GM18519 (cell line): Measurements from ENCODE around the gene PREP.
"Not testable (repeated sequence)": the region's sequence is repeated elsewhere in the genome, so short reads cannot be mapped to it uniquely, and the experiment has no call there.

Source experiments
- ATAC-seq: cut with Tn5 transposase; IDR thresholded peaks from one replicate; pipeline ENCODE4 v1.9.1; 2021; ENCODE audit warnings: mild to moderate bottlenecking, moderate library complexity; ENCODE audit not compliant: unreplicated experiment, low FRiP score

Gene PREP

DNA sequence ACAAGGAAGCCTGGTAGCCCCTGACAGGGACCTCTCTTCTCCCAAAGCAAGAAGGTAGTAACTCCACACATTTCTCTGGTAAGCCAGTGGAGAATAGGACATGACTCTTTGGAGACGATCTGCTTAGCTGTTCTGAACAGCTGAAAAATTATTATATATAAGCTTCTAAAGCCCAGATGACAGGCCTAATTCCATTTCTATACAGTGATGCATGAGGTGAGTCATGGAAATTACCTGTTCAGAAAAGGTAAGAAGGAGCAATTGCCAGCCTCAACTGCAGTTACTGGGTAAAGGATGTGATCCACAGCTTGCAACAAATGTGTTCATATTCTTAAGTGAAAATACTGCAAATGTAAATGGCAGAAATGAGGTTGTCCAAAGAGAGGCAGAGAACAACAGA is 54.0 kb downstream of the PREP start:
- no peak for ATAC-seq

DNA sequence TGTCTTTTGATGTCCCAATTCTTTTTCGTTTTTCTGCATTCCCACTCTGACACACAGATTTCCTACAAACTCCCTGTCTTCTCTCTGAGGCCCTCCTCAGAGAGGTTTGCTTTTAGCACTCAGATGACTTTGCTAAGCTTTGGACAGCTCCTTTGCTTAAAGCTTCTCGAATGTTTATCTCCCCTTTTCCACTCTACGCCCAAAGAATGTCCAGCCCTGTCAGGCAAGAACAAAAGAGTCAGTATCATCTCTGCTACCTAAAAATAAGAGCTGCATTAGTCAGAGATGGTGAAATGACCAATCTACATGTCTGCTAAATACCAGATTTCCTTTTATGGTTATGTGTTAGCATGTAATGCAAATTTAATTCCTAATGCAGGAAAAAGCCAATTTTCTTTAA is 56.8 kb downstream of the PREP start:
- ATAC-seq = no peak

DNA sequence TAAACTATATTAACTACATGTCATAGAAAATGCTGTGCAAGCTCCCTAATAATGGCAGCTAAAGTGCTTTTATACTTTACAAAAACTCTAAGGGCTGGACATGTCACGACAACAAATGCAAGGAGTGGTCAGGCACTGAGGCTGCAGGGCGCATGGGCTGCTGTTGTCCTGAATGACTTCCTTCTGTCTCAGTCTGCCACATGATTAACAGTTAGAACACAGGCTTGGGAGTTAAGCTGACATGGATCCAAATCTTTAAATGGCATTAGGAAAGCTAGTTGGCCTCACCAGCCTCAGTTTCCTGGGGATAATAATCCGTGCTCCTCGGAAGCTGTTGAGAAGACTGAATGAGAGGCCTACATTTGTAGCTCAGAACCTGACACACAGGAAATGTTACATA is 57.4 kb downstream of the PREP start:
- ATAC-seq = no peak

DNA sequence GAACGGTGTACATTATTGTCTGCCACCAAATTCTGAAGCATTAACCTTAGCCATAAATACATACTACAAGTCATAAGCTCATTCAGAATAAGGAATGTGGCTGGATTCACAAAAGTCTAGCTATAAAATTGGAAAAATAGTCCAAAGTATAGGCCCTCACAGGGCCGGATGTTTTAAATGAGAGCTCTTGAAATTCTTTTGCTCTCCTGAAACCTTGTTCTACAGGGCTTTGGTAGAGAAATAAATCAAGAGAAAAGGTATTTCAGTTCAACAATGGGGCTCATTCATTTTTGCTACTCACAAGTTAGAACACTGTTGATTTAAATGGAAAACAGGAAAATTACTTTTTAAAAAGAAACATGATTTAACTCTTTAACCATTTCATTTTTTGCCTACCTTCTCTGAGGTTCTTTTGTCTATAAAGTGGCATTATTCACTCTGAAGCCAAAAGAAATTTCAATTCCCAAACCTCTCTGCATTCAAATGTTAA is 58.0 kb downstream of the PREP start:
- ATAC-seq = no peak

DNA sequence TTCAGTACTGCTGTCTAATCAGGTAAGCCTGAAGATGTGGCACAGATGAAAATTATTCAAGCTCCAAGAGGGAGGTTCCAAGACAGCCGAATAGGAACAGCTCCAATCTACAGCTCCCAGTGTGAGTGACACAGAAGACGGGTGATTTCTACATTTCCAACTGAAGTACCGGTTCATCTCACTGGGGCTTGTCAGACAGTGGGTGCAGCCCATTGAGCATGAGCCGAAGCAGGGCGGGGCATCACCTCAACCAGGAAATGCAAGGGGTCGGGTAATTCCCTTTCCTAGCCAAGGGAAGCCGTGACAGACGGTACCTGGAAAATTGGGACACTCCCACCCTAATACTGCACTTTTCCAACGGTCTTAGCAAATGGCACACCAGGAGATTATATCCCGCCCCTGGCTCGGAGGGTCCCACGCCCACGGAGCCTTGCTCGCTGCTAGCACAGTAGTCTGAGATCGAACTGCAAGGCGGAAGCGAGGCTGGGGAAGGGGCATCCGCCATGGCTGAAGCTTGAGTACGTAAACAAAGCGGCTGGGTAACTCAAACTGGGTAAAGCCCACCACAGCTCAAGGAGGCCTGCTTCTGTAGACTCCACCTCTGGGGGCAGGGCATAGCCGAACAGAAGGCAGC is 64.4 kb downstream of the PREP start:
- ATAC-seq = not testable (repeated sequence)

DNA sequence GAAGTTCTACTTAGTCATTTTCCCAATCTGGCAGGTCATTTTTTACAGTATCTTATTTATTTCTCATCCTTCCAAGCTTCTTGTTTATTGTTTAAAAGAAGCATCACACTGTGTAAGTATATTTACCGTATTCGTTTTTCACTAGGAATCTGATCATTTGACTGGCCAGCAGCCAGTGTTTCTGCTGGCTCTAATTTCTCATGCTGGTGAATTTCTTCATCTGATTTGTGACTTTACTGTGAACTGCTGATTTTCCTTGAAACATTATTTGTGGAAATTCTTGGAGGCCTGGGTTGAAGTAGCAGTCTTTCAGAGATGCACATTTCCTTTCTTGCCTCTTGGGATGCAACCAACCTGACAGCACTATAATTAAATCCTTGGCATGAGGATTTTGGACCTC is 65.9 kb downstream of the PREP start:
- ATAC-seq = no peak

DNA sequence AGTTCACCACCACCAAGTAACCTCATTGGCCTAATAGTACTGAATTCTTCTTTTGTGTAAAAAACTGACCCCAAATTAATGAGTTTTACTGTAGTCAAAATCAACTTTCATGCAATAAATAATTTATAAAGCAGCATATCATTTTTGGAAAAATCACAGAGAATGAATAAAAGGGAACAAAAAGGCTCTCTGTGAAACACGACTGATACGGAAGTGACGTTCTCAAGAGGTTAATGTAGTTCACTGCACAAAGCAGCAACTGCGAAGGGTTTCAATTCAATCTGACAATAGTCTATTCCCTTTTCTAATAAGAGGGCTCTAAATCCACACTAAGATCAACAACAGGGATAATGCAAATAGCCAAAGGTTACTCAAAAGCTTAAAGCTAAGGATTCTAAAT is 70.3 kb downstream of the PREP start:
- no peak for ATAC-seq

DNA sequence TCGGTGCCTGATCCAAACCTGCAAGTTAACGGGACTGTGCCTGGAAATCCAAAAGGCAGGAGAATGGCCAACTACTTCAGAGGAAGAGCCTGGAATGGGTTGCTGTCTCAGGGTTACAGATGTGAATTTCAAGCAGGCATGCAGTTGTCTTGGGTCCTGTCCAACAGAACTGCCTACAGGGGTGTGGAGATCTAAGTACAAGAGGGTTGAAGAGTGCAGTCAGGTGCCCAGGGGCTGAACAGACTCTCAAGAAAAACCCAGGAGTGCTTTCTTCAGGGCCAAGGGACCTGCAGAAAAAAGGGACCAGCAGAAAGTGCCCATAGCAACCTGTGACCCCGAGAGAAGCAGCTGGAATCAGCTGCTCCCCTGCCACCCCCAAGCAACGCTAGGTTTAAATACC is 71.0 kb downstream of the PREP start:
- no peak for ATAC-seq

DNA sequence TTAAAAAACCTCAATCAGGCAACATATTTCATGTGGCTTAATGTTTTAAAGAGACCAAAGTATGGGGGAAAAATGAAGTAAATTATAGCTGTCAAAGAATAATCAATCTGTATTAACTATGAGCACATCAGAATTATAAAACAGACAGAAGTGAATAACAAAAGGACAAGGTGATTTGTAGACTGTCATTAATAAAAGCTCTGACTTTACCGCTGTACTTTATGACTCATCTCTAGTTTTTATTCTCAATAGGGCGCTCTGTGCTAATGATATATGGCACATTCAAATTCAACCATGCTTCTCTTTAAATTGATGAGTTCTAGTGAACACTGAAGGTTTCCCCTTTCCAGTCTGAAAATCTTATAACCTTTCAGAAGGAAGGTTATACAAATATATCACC is 72.0 kb downstream of the PREP start:
- ATAC-seq = no peak

DNA sequence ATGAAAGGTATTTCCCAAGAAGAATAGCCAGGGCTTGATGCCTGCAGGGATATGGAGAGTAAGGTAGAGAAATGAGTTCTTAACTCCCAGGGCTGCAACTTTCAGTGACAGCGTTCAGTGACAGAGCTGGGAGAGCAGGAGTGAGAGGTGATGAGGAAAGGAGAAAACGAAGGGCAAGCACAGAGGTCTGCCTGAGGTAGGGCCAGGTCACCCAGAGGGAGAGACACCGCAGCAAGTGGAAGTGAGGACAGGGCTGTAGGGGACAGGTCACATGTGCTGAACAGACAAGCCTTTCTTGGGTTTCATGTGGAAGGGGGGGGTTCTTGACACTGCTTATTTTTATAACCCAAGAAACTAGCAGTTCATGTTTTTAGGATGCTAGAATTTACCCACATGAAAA is 72.5 kb downstream of the PREP start:
- ATAC-seq = no peak

DNA sequence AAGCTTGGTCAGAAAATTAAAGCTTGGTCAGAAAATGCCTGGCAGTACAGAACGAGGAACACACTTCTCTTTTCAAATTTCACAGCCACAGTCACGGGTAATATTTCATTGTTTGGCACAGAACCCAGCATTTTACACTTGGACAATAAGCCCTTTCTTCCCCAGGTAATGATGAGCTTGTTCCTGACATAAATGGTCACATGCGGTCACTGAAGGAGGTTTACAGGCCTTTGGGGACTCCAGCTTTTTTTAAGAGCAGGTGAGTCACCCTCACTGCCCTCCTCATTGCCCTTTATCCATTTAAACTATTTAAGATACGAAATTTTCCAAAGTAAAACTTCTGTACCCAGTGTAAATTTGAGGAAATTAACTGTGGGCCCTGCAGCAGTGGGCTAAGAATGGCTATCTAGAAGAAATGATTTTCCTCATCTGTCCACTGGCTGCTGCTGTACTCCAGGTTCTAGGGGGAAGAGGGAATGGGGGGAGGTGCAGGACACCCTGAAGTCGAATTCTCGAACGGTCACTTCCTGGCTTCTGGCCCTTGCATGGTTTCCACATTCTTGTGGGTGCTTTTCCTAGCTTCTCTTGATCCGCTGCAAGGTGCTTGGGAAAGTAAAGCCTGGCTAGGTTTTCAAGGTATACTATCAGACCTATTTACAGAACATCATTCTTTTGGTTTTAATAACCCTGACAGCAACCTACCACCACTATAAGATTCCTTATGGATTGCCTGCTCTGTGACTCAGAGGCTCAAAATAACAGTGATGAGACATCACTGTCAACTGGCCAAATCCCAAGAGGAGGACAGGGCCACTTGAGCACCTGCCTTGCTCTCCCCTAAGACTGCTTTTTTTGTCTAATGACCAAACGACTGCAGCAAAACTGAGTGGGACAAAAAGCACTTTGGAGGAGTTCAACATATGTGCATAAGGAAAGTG is 75.8 kb downstream of the PREP start:
- no peak for ATAC-seq

DNA sequence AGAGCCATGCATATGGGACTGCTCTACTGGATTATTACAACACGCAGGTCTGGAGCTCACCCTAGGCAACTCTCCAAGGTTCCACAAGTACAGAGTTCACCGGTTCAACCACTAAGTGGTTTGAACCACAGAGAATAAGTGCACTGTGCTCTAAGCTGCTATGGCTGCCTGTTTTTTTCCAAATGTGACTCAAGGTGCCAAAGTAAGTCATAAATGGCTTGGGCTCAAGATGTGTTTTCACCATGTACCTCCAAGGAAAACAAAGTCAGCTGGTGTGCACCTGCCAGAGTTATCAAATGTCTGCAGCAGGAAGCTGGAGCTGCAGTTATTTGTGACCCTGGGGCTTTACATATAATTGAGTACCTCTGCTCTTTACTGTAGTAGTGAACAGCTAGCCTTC is 76.7 kb downstream of the PREP start:
- no peak for ATAC-seq

DNA sequence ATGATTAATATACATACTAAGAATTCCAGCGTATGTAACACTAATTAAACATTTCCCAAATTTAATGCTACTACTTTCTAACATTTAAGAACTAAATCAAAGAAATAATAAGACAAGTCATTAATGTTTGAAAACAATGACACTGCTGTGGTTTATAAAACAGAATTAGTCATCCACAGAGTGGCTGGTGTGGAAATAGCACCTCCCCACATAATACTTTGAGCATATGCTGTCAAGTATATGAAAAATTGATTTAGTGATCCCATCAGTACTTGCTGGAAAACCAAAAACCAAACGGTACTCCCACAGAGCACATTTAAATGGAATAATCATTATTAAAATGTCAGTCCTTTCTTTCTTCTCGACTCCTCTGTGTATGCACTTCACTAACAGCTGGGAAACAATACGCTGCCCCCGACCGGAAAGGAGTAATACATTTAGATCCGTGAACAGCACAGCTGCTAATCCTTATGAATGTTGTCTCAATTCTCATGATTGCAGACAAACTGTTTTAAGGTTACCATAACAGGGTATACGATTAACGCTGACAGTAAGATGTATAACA is 78.4 kb downstream of the PREP start:
- no peak for ATAC-seq

DNA sequence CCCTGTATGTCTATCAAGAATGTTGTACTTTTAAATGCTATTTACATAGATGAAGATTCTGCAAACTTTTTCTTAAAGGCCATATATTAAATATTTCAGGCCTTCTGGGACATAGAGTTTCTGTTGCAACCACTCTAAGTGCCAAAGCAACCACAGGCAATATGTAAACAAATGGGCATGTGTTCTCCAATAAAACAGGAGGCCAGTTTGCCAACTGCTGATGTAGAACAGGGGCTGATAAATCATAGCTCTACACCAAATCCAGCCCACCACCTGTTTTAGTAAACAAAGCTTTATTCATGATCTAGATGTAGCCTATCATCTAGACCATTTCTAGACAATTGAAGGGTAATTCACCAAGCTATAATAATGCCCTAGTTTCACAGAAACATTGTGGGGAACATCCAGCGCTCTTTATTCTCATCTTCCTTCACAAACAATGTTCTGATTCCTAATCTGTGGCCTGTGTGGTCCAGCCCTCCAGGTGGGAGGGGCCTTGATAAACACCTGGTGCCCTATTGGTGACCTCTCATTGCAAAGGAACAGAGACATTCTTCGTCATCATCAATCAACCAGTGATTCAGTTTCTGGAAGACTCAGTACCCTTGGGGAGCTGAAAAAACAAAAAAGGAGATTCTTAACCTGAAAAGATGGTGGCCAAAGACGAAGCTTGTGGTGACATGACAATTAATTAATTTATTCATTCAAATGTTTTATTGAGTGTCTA is 80.2 kb downstream of the PREP start:
- ATAC-seq = no peak

DNA sequence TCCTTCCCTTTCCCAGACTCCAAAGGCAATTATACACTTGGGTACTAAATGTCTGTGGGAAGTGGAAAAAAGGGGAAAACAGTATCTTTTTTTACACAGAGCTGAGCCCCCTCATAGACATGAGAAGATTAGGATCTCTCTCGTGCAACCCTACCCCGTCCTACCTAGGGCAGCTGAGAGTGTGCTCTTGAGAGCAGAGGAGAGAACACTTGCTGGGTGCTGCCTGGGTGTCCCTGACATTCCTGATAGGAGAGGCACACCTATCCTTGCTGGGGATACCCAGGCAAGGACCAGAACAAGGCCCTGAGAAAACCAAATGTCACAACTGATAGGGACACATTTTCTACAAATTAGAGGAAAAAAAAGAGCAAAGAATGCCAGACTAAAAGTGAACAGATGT is 81.2 kb downstream of the PREP start:
- ATAC-seq = no peak

DNA sequence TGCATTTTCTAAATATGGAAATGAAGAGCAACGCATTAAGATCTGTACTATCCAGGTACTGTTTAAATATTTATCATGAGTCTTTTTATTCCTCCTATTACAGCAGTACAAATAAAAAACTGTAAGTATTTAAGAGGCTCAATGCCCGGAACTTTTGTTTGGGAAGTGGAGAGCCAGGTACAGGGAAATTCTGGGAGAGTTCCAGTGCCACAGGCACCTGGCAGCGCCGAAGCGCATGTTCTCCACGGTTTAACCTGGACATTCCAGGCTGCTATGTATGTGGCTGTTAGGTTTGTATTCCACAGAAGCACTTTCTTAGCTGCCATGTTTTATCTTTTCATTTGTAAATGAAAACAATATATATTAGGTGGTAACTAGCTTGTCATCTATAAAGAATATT is 81.7 kb downstream of the PREP start:
- no peak for ATAC-seq

DNA sequence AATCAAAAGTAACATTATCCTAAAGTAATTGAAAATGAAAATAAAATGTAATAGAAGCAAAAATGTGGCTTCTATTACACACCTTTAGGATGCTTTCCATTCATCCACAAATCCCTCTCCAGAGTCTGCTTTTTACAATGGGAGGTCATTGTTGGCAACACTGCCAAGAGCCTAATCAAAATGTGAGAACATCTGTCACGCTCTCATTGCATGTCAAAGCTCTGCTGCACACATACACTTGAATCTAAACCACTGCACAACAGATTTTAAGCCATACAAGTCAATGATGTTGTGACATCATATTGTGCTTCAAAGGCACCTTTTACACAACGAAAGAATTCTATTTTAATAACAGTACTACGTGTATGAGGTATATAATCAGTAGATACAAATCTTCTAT is 82.1 kb downstream of the PREP start:
- ATAC-seq = no peak

DNA sequence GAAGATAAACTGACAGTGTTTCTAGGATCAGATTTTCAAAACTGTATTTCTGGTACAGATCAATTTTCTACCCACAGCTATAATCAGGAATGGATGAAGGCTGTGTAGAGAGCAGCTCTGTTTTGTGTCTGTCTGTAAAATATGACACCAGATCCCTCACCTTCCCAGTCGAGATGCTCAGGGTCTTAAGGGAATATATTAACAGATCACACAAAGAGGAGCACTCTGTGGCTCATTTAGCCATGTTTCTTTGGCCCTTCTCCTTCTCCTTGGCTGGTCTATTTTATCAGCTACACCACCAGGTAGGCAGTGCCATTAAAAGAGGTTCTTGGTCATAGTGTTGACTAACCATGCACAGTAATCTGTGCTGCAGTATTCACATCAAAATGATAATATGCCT is 82.6 kb downstream of the PREP start:
- no peak for ATAC-seq

DNA sequence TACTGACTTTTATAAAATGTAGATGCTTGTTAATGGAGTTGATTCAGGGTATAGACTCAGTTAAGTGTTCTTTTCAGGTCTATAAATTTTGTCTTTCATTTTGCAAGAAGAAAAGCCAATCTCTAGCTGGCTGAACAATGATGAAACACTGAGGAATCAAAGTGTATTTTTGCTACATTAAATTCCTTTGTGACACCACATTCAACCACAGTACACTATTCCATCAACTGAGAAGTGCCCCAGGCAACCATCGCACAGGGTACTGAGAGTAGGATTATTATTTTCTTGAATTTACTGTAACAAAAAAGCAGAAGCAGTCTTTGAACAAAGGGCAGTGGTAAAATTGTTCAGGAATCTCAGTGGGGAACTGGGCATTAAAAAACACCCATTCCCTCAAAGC is 83.6 kb downstream of the PREP start:
- ATAC-seq = no peak

DNA sequence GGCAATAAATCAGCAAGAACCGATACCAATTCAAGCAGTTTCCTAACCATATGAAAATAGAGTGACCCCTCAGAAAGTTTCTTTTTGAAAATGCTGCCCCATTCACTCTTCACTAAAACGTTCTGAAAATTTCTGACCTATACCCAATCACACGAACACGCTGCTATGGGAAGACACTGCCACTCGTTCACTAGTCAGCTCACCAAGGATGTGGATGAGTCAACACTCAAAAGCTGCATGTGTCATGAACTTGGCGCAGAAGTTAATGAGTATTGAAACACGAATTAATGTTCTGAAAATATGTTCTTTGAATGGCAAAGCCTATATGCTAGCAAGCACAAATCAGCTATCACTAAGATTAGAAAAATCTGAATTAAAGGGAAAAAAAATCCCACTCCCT is 84.2 kb downstream of the PREP start:
- no peak for ATAC-seq
